Activated T-cell treated with anti-CD3 and anti-CD28 coated beads, Interleukin-2, amount 50 U/mL, for 72 hours (primary cell): Measurements from ENCODE around the gene RAD52. TPM values are rescaled to one million over a fixed set of nuclear protein-coding genes. Genes with fewer than 3 reads are reported as not detected.
A peak's percentile ranks its signal among the peaks of the same experiment; 100 is the strongest.

ENCODE experiments used
- ATAC-seq, 2 donors: fragments of 150-1000 bp; cut with Tn5 transposase; replicated peaks in 1 of 2; 2 replicates each; pipeline ENCODE4 v1.10.0; 2021; ENCODE audit warnings: moderate library complexity in 2 of 2, mild to moderate bottlenecking in 1 of 2
- DNase-seq, 2 donors: peaks; one replicate each; pipeline ENCODE4 v3.0.0; 2021 to 2022; ENCODE audit warnings: mixed read lengths in 1 of 2
- H3K27ac Mint-ChIP-seq: one replicate; pipeline ENCODE4 v1.8.0; 2022; ENCODE audit warnings: mild to moderate bottlenecking, moderate library complexity, mixed read lengths
- H3K27me3 Mint-ChIP-seq: one replicate; pipeline ENCODE4 v1.8.0; 2022; ENCODE audit warnings: low read depth, mixed read lengths
- H3K36me3 Mint-ChIP-seq, 2 donors: one replicate each; pipeline ENCODE4 v1.8.0; 2022; ENCODE audit warnings: mixed read lengths in 2 of 2, mild to moderate bottlenecking in 1 of 2; ENCODE audit not compliant: insufficient read depth in 2 of 2
- H3K4me1 Mint-ChIP-seq: one replicate; pipeline ENCODE4 v1.8.0; 2022; ENCODE audit warnings: low read depth, mixed read lengths
- H3K4me3 Mint-ChIP-seq, 2 donors: one replicate each; pipeline ENCODE4 v1.8.0; 2022; ENCODE audit warnings: mild to moderate bottlenecking in 2 of 2, mixed read lengths in 2 of 2, moderate library complexity in 2 of 2
- H3K9me3 Mint-ChIP-seq, 2 donors: one replicate each; pipeline ENCODE4 v1.8.0; 2022; ENCODE audit warnings: mixed read lengths in 2 of 2
- total RNA-seq, 2 donors: library from RNA; stranded (reverse); gene quantifications; one replicate each; pipeline ENCODE4 v1.2.3, GENCODE V29; 2022

Gene RAD52
- total RNA-seq, 2 donors from 2014 or later = 12.1 to 18.1 TPM

GRCh38 chr12:981176-981828, 31.8 kb upstream of the RAD52 start:
- Mint-ChIP-seq H3K9me3 (no peaks in the 10 kb centered on the region), H3K4me1 (peaks cover 7% of the 10 kb centered on the region), H3K27me3 (no peaks in the 10 kb centered on the region), H3K4me3 (no peak overlapping the region), H3K27ac (no peak overlapping the region), H3K36me3 (no peaks in the 10 kb centered on the region)
- ATAC-seq (no peak), DNase-seq (no peak)

GRCh38 chr12:979349-979748, 29.9 kb upstream of the RAD52 start:
- Mint-ChIP-seq H3K4me3 (no peak overlapping the region), H3K4me1 (peaks cover 7% of the 10 kb centered on the region), H3K9me3 (no peaks in the 10 kb centered on the region), H3K27me3 (no peaks in the 10 kb centered on the region), H3K36me3 (no peaks in the 10 kb centered on the region), H3K27ac (no peak overlapping the region)
- no peak for ATAC-seq
- DNase-seq = no peak

GRCh38 chr12:977156-977555, 27.7 kb upstream of the RAD52 start:
- no peak for DNase-seq
- Mint-ChIP-seq H3K4me1 (peaks cover 7% of the 10 kb centered on the region), H3K36me3 (no peaks in the 10 kb centered on the region), H3K4me3 (no peak overlapping the region), H3K9me3 (no peaks in the 10 kb centered on the region), H3K27ac (no peak overlapping the region), H3K27me3 (no peaks in the 10 kb centered on the region)
- no peak for ATAC-seq

GRCh38 chr12:976644-977043, 27.1 kb upstream of the RAD52 start:
- DNase-seq = no peak
- H3K36me3 Mint-ChIP-seq = no peaks in the 10 kb centered on the region
- H3K27me3 Mint-ChIP-seq = no peaks in the 10 kb centered on the region
- H3K4me3 Mint-ChIP-seq = no peak overlapping the region
- ATAC-seq = no peak
- no peaks in the 10 kb centered on the region for H3K9me3 Mint-ChIP-seq
- no peak overlapping the region for H3K27ac Mint-ChIP-seq
- peaks cover 7% of the 10 kb centered on the region for H3K4me1 Mint-ChIP-seq

- H3K27ac Mint-ChIP-seq = no peak overlapping the region
- H3K9me3 Mint-ChIP-seq = no peaks in the 10 kb centered on the region
- no peak for DNase-seq
- ATAC-seq = no peak
- H3K4me1 Mint-ChIP-seq = no peaks in the 10 kb centered on the region
- H3K4me3 Mint-ChIP-seq = no peak overlapping the region
- H3K36me3 Mint-ChIP-seq = no peaks in the 10 kb centered on the region
- H3K27me3 Mint-ChIP-seq = no peaks in the 10 kb centered on the region
Observed at GRCh38 chr12:974271-974862, 24.9 kb upstream of the RAD52 start.

- Mint-ChIP-seq H3K4me1 (no peaks in the 10 kb centered on the region), H3K36me3 (no peaks in the 10 kb centered on the region), H3K27ac (no peak overlapping the region), H3K4me3 (no peak overlapping the region), H3K27me3 (no peaks in the 10 kb centered on the region), H3K9me3 (no peaks in the 10 kb centered on the region)
- DNase-seq (no peak), ATAC-seq (no peak)
Observed at GRCh38 chr12:971991-972390, 22.5 kb upstream of the RAD52 start.

- H3K27me3 Mint-ChIP-seq = no peaks in the 10 kb centered on the region
- no peaks in the 10 kb centered on the region for H3K4me1 Mint-ChIP-seq
- H3K9me3 Mint-ChIP-seq = no peaks in the 10 kb centered on the region
- H3K27ac Mint-ChIP-seq = no peak overlapping the region
- no peaks in the 10 kb centered on the region for H3K36me3 Mint-ChIP-seq
- no peak overlapping the region for H3K4me3 Mint-ChIP-seq
- ATAC-seq (no peak), DNase-seq (no peak)
Observed at GRCh38 chr12:969821-970220, 20.3 kb upstream of the RAD52 start.

GRCh38 chr12:968545-968944, 19.1 kb upstream of the RAD52 start:
- ATAC-seq (no peak), DNase-seq (no peak)
- no peaks in the 10 kb centered on the region for H3K4me1 Mint-ChIP-seq
- H3K36me3 Mint-ChIP-seq = no peaks in the 10 kb centered on the region
- H3K4me3 Mint-ChIP-seq = no peak overlapping the region
- no peak overlapping the region for H3K27ac Mint-ChIP-seq
- no peaks in the 10 kb centered on the region for H3K27me3 Mint-ChIP-seq
- no peaks in the 10 kb centered on the region for H3K9me3 Mint-ChIP-seq

GRCh38 chr12:967641-968040, 18.1 kb upstream of the RAD52 start:
- ATAC-seq (no peak), DNase-seq (no peak)
- H3K4me1 Mint-ChIP-seq = no peaks in the 10 kb centered on the region
- H3K27me3 Mint-ChIP-seq = no peaks in the 10 kb centered on the region
- no peak overlapping the region for H3K4me3 Mint-ChIP-seq
- no peaks in the 10 kb centered on the region for H3K9me3 Mint-ChIP-seq
- no peak overlapping the region for H3K27ac Mint-ChIP-seq
- H3K36me3 Mint-ChIP-seq = no peaks in the 10 kb centered on the region

- H3K27me3 Mint-ChIP-seq = no peaks in the 10 kb centered on the region
- H3K9me3 Mint-ChIP-seq = no peaks in the 10 kb centered on the region
- H3K4me1 Mint-ChIP-seq = no peaks in the 10 kb centered on the region
- DNase-seq (no peak), ATAC-seq (no peak)
- H3K4me3 Mint-ChIP-seq = no peak overlapping the region
- no peak overlapping the region for H3K27ac Mint-ChIP-seq
- no peaks in the 10 kb centered on the region for H3K36me3 Mint-ChIP-seq
Observed at GRCh38 chr12:966724-967123, 17.2 kb upstream of the RAD52 start.

- H3K27ac Mint-ChIP-seq = no peak overlapping the region
Observed at GRCh38 chr12:958588-959123, 9.2 kb upstream of the RAD52 start.

GRCh38 chr12:955939-956338, 6.4 kb upstream of the RAD52 start:
- no peaks in the 10 kb centered on the region for H3K36me3 Mint-ChIP-seq
- no peaks in the 10 kb centered on the region for H3K9me3 Mint-ChIP-seq
- no peak overlapping the region for H3K4me3 Mint-ChIP-seq
- H3K27ac Mint-ChIP-seq = no peak overlapping the region
- no peak for DNase-seq
- ATAC-seq = no peak
- H3K27me3 Mint-ChIP-seq = no peaks in the 10 kb centered on the region
- no peaks in the 10 kb centered on the region for H3K4me1 Mint-ChIP-seq

More at GRCh38 chr12:958588-959123, 9.2 kb upstream of the RAD52 start:
- DNase-seq (no peak), ATAC-seq (no peak)
- Mint-ChIP-seq H3K4me1 (no peaks in the 10 kb centered on the region), H3K27me3 (no peaks in the 10 kb centered on the region), H3K9me3 (no peaks in the 10 kb centered on the region), H3K36me3 (no peaks in the 10 kb centered on the region), H3K4me3 (no peak overlapping the region)

- no peak for DNase-seq
- no peaks in the 10 kb centered on the region for H3K4me1 Mint-ChIP-seq
- H3K27ac Mint-ChIP-seq = no peak overlapping the region
- ATAC-seq = no peak
- no peaks in the 10 kb centered on the region for H3K9me3 Mint-ChIP-seq
- no peak overlapping the region for H3K4me3 Mint-ChIP-seq
- no peaks in the 10 kb centered on the region for H3K27me3 Mint-ChIP-seq
- no peaks in the 10 kb centered on the region for H3K36me3 Mint-ChIP-seq
Observed at GRCh38 chr12:954741-955140, 5.2 kb upstream of the RAD52 start.

GRCh38 chr12:953776-954175, 4.3 kb upstream of the RAD52 start:
- H3K4me3 Mint-ChIP-seq = no peak overlapping the region
- H3K9me3 Mint-ChIP-seq = no peaks in the 10 kb centered on the region
- no peak overlapping the region for H3K27ac Mint-ChIP-seq
- peaks cover 4% of the 10 kb centered on the region for H3K4me1 Mint-ChIP-seq
- H3K27me3 Mint-ChIP-seq = no peaks in the 10 kb centered on the region
- ATAC-seq = no peak
- peak in 1 of 2 donors; percentile 12 for DNase-seq
- peaks cover 0 to 6% of the 10 kb centered on the region in 2 donors for H3K36me3 Mint-ChIP-seq
